ENCODE results near the gene SSPN. TPM values are rescaled to one million over a fixed set of nuclear protein-coding genes. Genes with fewer than 3 reads are reported as not detected.

SSPN gene
- total RNA-seq, 1 donor from 2014 or later = 42.9 TPM

- peaks cover 6% of the 10 kb centered on the region for H3K36me3 Mint-ChIP-seq (ENCODE audit: low read depth)
- peaks cover 13% of the 10 kb centered on the region for H3K4me1 Mint-ChIP-seq (ENCODE audit: low read depth)
- TF ChIP-seq CTCF (IDR thresholded peaks at IDR 0.05) = no peak
- H3K27me3 Mint-ChIP-seq (ENCODE audit: low read depth) = no peaks in the 10 kb centered on the region
- H3K9me3 Mint-ChIP-seq (ENCODE audit: low read depth) = no peaks in the 10 kb centered on the region
- peak overlapping the region; percentile 73 for H3K4me3 Mint-ChIP-seq (ENCODE audit: unreplicated experiment)
- H3K27ac Mint-ChIP-seq (ENCODE audit: unreplicated experiment) = peak overlapping the region; percentile 33
- DNase-seq (ENCODE audit: low spot score) = no peak
Observed at GRCh38 chr12:26226629-26227360, 31.4 kb downstream of the SSPN start.

- no peak for TF ChIP-seq CTCF (IDR thresholded peaks at IDR 0.05)
- Mint-ChIP-seq H3K27ac (ENCODE audit: unreplicated experiment) (no peak overlapping the region), H3K9me3 (ENCODE audit: low read depth) (no peaks in the 10 kb centered on the region), H3K27me3 (ENCODE audit: low read depth) (no peaks in the 10 kb centered on the region), H3K4me1 (ENCODE audit: low read depth) (peaks cover 13% of the 10 kb centered on the region), H3K4me3 (ENCODE audit: unreplicated experiment) (peak overlapping the region; percentile 73), H3K36me3 (ENCODE audit: low read depth) (peaks cover 6% of the 10 kb centered on the region)
- DNase-seq (ENCODE audit: low spot score) = no peak
Observed at GRCh38 chr12:26227361-26227745, 32.0 kb downstream of the SSPN start.

GRCh38 chr12:26229910-26230309, 34.5 kb downstream of the SSPN start:
- peaks cover 3% of the 10 kb centered on the region for H3K36me3 Mint-ChIP-seq (ENCODE audit: low read depth)
- no peak overlapping the region for H3K27ac Mint-ChIP-seq (ENCODE audit: unreplicated experiment)
- H3K4me3 Mint-ChIP-seq (ENCODE audit: unreplicated experiment) = no peak overlapping the region
- DNase-seq (ENCODE audit: low spot score) = no peak
- H3K27me3 Mint-ChIP-seq (ENCODE audit: low read depth) = no peaks in the 10 kb centered on the region
- H3K9me3 Mint-ChIP-seq (ENCODE audit: low read depth) = no peaks in the 10 kb centered on the region
- peaks cover 13% of the 10 kb centered on the region for H3K4me1 Mint-ChIP-seq (ENCODE audit: low read depth)
- TF ChIP-seq CTCF (IDR thresholded peaks at IDR 0.05) = no peak

- Mint-ChIP-seq H3K27me3 (ENCODE audit: low read depth) (no peaks in the 10 kb centered on the region), H3K4me3 (ENCODE audit: unreplicated experiment) (no peak overlapping the region), H3K4me1 (ENCODE audit: low read depth) (peaks cover 8% of the 10 kb centered on the region), H3K36me3 (ENCODE audit: low read depth) (peaks cover 5% of the 10 kb centered on the region), H3K27ac (ENCODE audit: unreplicated experiment) (no peak overlapping the region), H3K9me3 (ENCODE audit: low read depth) (no peaks in the 10 kb centered on the region)
- no peak for TF ChIP-seq CTCF (IDR thresholded peaks at IDR 0.05)
- DNase-seq (ENCODE audit: low spot score) = no peak
Observed at GRCh38 chr12:26231470-26231869, 36.1 kb downstream of the SSPN start.

- no peaks in the 10 kb centered on the region for H3K27me3 Mint-ChIP-seq (ENCODE audit: low read depth)
- H3K36me3 Mint-ChIP-seq (ENCODE audit: low read depth) = peaks cover 5% of the 10 kb centered on the region
- TF ChIP-seq CTCF (IDR thresholded peaks at IDR 0.05) = no peak
- no peaks in the 10 kb centered on the region for H3K9me3 Mint-ChIP-seq (ENCODE audit: low read depth)
- H3K27ac Mint-ChIP-seq (ENCODE audit: unreplicated experiment) = no peak overlapping the region
- DNase-seq (ENCODE audit: low spot score) = no peak
- H3K4me3 Mint-ChIP-seq (ENCODE audit: unreplicated experiment) = no peak overlapping the region
- peaks cover 4% of the 10 kb centered on the region for H3K4me1 Mint-ChIP-seq (ENCODE audit: low read depth)
Observed at GRCh38 chr12:26231921-26232320, 36.5 kb downstream of the SSPN start.
